Measurements from ENCODE around the gene ATP2B1. TPM values are rescaled to one million over a fixed set of nuclear protein-coding genes. Genes with fewer than 3 reads are reported as not detected.

The ATP2B1 gene
- total RNA-seq, 1 experiment from 2014 or later: 221 TPM

DNA sequence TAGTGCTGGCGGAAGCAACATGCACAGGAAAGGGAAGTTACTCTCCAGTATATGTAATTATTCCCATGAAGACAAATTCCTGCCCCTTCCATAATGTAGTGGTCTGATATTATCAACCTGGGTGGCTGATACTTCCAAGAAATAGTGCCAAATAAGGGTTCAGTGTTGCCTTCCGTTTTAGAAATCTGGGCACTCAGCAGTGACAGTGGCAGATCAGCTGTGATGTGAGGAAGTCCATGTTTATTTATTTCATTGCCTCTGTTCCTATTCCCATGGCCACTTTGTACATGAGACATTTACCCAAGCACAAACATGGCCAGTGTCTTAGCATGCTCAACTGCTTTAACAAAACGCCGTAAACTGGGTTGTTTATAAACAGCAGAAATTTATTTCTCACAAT lies 162.5 kb downstream of the ATP2B1 start:
- BruUV-seq (replicated peaks): no TSS peak
- no peak overlapping the region for H3K4me3 Mint-ChIP-seq (ENCODE audit: unreplicated experiment)
- no peaks in the 10 kb centered on the region for H3K36me3 Mint-ChIP-seq (ENCODE audit: insufficient read depth, unreplicated experiment)
- no peak for TF ChIP-seq CTCF (IDR thresholded peaks at IDR 0.05; ENCODE audit: unreplicated experiment)
- H3K27ac Mint-ChIP-seq (ENCODE audit: low read depth, unreplicated experiment): no peak overlapping the region
- DNase-seq (ENCODE audit: unreplicated experiment): no peak
- peaks cover 34% of the 10 kb centered on the region for H3K4me1 Mint-ChIP-seq (ENCODE audit: insufficient read depth, unreplicated experiment)
- H3K9me3 Mint-ChIP-seq (ENCODE audit: unreplicated experiment): no peaks in the 10 kb centered on the region
- ChIA-PET CTCF (interaction anchor here (0.6 kb wide), 1 partner anchor 1782 kb away, joined by 3 read pairs; no protein-coding TSS in a partner anchor), POLR2A (no interaction called here)
- no peaks in the 10 kb centered on the region for H3K27me3 Mint-ChIP-seq (ENCODE audit: insufficient read depth, unreplicated experiment)
- intact Hi-C loops (cut with micrococcal nuclease): loop anchor here (10.0 kb wide), 1 partner anchor 1149 kb away; no protein-coding TSS in a partner anchor

- Mint-ChIP-seq H3K4me1 (ENCODE audit: insufficient read depth, unreplicated experiment) (peaks cover 34% of the 10 kb centered on the region), H3K27ac (ENCODE audit: low read depth, unreplicated experiment) (no peak overlapping the region), H3K27me3 (ENCODE audit: insufficient read depth, unreplicated experiment) (no peaks in the 10 kb centered on the region), H3K9me3 (ENCODE audit: unreplicated experiment) (no peaks in the 10 kb centered on the region), H3K4me3 (ENCODE audit: unreplicated experiment) (no peak overlapping the region), H3K36me3 (ENCODE audit: insufficient read depth, unreplicated experiment) (no peaks in the 10 kb centered on the region)
- ChIA-PET CTCF (interaction anchor here (0.6 to 3.3 kb wide), 17 partner anchors 8 to 1416 kb away, joined by 3 to 31 read pairs (median 4); partner anchors contain the start of gene ATP2B1), POLR2A (interaction anchor here (0.6 to 3.1 kb wide), 6 partner anchors 12 to 1377 kb away, joined by 3 to 21 read pairs (median 4); partner anchors contain the start of gene ATP2B1)
- no TSS peak for BruUV-seq (replicated peaks)
- no peak for TF ChIP-seq CTCF (IDR thresholded peaks at IDR 0.05; ENCODE audit: unreplicated experiment)
- intact Hi-C loops (cut with micrococcal nuclease): loop anchor here (5.0 to 10.0 kb wide), 2 partner anchors 403 to 1150 kb away; no protein-coding TSS in a partner anchor
- peak; percentile 61 for DNase-seq (ENCODE audit: unreplicated experiment)
Measured at GRCh38 chr12:89544681-89545184, 163.9 kb downstream of the ATP2B1 start.

DNA sequence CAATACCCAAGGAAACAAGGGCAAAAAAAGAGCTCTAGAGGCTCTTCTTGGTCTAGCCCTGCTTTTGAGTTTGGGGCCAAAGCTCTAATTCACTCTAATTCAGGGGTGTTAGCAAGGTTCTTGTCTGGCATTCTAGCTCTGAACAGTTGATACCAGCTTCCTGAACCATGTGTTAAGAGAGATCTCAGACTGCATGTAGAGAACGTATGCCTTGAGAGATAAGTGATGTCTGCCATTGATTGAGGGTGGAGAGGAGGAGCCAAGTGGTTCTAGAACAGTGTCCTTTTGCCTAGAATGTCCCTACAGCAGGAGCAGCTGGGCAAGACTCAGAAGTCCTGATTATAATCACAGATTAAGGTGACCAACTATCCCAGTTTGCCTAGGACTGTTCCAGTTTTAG lies 164.6 kb downstream of the ATP2B1 start:
- TF ChIP-seq CTCF (IDR thresholded peaks at IDR 0.05; ENCODE audit: unreplicated experiment): no peak
- Mint-ChIP-seq H3K36me3 (ENCODE audit: insufficient read depth, unreplicated experiment) (no peaks in the 10 kb centered on the region), H3K27me3 (ENCODE audit: insufficient read depth, unreplicated experiment) (no peaks in the 10 kb centered on the region), H3K4me1 (ENCODE audit: insufficient read depth, unreplicated experiment) (peaks cover 34% of the 10 kb centered on the region), H3K4me3 (ENCODE audit: unreplicated experiment) (no peak overlapping the region), H3K9me3 (ENCODE audit: unreplicated experiment) (no peaks in the 10 kb centered on the region), H3K27ac (ENCODE audit: low read depth, unreplicated experiment) (no peak overlapping the region)
- intact Hi-C loops (cut with micrococcal nuclease): loop anchor here (5.0 to 10.0 kb wide), 2 partner anchors 403 to 1151 kb away; no protein-coding TSS in a partner anchor
- ChIA-PET POLR2A (interaction anchor here (0.6 to 3.1 kb wide), 6 partner anchors 13 to 1378 kb away, joined by 3 to 21 read pairs (median 4); partner anchors contain the start of gene ATP2B1), CTCF (interaction anchor here (0.6 to 3.3 kb wide), 32 partner anchors 8 to 1417 kb away, joined by 3 to 31 read pairs (median 4); partner anchors contain the start of gene ATP2B1)
- no peak for DNase-seq (ENCODE audit: unreplicated experiment)
- no TSS peak for BruUV-seq (replicated peaks)

GRCh38 chr12:89542912-89543592 lies 165.6 kb downstream of the ATP2B1 start:
- no TSS peak for BruUV-seq (replicated peaks)
- no peak overlapping the region for H3K4me3 Mint-ChIP-seq (ENCODE audit: unreplicated experiment)
- TF ChIP-seq CTCF (IDR thresholded peaks at IDR 0.05; ENCODE audit: unreplicated experiment): peak; percentile 89

More at GRCh38 chr12:89542912-89543592, 165.6 kb downstream of the ATP2B1 start:
- H3K27me3 Mint-ChIP-seq (ENCODE audit: insufficient read depth, unreplicated experiment): no peaks in the 10 kb centered on the region
- ChIA-PET CTCF (interaction anchor here (0.5 to 3.3 kb wide), 42 partner anchors 9 to 1398 kb away, joined by 3 to 31 read pairs (median 4); partner anchors contain the start of gene ATP2B1), POLR2A (interaction anchor here (0.7 to 3.1 kb wide), 8 partner anchors 75 to 1392 kb away, joined by 3 to 21 read pairs (median 3); partner anchors contain the start of gene ATP2B1)
- no peaks in the 10 kb centered on the region for H3K9me3 Mint-ChIP-seq (ENCODE audit: unreplicated experiment)
- H3K4me1 Mint-ChIP-seq (ENCODE audit: insufficient read depth, unreplicated experiment): peaks cover 34% of the 10 kb centered on the region
- DNase-seq (ENCODE audit: unreplicated experiment): peak; percentile 87
- H3K27ac Mint-ChIP-seq (ENCODE audit: low read depth, unreplicated experiment): no peak overlapping the region
- intact Hi-C loops (cut with micrococcal nuclease): loop anchor here (1.0 to 10.0 kb wide), 7 partner anchors 166 to 1398 kb away; no protein-coding TSS in a partner anchor
- no peaks in the 10 kb centered on the region for H3K36me3 Mint-ChIP-seq (ENCODE audit: insufficient read depth, unreplicated experiment)
